Measurements from ENCODE around the gene DEPDC5. TPM values are rescaled to one million over a fixed set of nuclear protein-coding genes. Genes with fewer than 3 reads are reported as not detected.

The DEPDC5 gene
- total RNA-seq, 2 donors from 2014 or later = 31.9 to 43.2 TPM

DNA sequence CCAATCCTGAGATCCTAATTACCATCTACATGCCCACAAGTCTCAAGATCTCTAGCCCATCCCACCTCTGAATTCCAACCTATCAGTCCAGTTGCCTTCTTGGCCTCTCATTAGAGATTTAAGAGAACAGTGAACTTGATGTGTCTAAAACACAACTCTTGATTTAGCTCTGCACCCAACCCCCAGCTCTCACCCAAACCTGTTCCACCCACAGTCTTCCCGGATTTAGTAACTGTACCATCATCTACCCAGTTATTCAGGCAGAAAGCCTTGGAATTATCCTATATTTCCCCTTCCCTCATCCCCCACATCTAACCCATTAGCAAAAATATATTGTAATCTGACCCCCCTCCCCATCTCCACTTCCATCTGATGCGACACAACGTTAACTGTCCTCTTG is 166.5 kb downstream of the DEPDC5 start:
- no peaks in the 10 kb centered on the region for H3K9me3 Mint-ChIP-seq
- 90 to 100% methylated on average over 2 to 3 of the region's 3 CpGs for WGBS, 2 experiments (ENCODE audit: insufficient coverage in 1 of 2, insufficient read length in 1 of 2)
- peaks cover 9% of the 10 kb centered on the region for H3K4me1 Mint-ChIP-seq
- no peak for DNase-seq
- no peaks in the 10 kb centered on the region for H3K36me3 Mint-ChIP-seq (ENCODE audit: low read depth)
- H3K27me3 ChIP-seq (ENCODE audit: control insufficient read depth, insufficient read depth, low read length, poor library complexity, severe bottlenecking) = no peaks in the 10 kb centered on the region
- peaks cover 5% of the 10 kb centered on the region for H3K4me1 ChIP-seq (ENCODE audit: control insufficient read depth, insufficient read depth, low read length)
- no peaks in the 10 kb centered on the region for H3K9me3 ChIP-seq (ENCODE audit: control insufficient read depth, low read length)
- H3K27ac ChIP-seq (ENCODE audit: low read depth, low read length) = no peak overlapping the region
- H3K4me3 ChIP-seq (ENCODE audit: low read length) = no peak overlapping the region
- TF ChIP-seq, protein P1, sequence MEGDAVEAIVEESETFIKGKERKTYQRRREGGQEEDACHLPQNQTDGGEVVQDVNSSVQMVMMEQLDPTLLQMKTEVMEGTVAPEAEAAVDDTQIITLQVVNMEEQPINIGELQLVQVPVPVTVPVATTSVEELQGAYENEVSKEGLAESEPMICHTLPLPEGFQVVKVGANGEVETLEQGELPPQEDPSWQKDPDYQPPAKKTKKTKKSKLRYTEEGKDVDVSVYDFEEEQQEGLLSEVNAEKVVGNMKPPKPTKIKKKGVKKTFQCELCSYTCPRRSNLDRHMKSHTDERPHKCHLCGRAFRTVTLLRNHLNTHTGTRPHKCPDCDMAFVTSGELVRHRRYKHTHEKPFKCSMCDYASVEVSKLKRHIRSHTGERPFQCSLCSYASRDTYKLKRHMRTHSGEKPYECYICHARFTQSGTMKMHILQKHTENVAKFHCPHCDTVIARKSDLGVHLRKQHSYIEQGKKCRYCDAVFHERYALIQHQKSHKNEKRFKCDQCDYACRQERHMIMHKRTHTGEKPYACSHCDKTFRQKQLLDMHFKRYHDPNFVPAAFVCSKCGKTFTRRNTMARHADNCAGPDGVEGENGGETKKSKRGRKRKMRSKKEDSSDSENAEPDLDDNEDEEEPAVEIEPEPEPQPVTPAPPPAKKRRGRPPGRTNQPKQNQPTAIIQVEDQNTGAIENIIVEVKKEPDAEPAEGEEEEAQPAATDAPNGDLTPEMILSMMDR (conservative IDR thresholded peaks at IDR 0.05) = no peak
- H3K27ac Mint-ChIP-seq = no peak overlapping the region
- no peaks in the 10 kb centered on the region for H3K36me3 ChIP-seq (ENCODE audit: control insufficient read depth, insufficient read depth, low read length)
- no peak overlapping the region for H3K4me3 Mint-ChIP-seq
- no peak overlapping the region for H3K9ac ChIP-seq (ENCODE audit: extremely low read depth, low read length, poor library complexity, severe bottlenecking)
- no peaks in the 10 kb centered on the region for H3K27me3 Mint-ChIP-seq (ENCODE audit: insufficient read depth)

DNA sequence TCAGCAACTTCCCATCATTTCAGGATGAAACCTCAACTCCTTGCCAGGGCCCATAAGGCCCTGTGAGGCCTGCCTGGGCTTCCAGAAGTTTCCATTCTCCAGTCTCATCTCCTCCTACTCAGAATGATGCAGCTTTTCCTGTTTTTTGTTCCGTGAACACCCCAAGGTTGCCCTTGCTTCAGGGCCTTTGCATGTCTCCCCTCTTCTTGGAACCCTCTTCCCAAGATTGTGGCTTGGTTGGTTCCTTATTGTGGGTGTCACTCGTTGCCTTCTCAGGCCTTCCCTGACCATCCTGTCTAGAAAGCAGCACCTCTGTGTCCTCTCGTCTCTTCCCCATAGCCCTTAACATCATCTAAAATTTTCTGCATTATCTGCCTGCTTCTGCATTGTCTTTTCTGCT is 167.3 kb downstream of the DEPDC5 start:
- Mint-ChIP-seq H3K27me3 (ENCODE audit: insufficient read depth) (no peaks in the 10 kb centered on the region), H3K36me3 (ENCODE audit: low read depth) (no peaks in the 10 kb centered on the region)
- WGBS, 2 experiments (ENCODE audit: insufficient coverage in 1 of 2, insufficient read length in 1 of 2) = 91 to 94% methylated on average over 3 of the region's 3 CpGs

DNA sequence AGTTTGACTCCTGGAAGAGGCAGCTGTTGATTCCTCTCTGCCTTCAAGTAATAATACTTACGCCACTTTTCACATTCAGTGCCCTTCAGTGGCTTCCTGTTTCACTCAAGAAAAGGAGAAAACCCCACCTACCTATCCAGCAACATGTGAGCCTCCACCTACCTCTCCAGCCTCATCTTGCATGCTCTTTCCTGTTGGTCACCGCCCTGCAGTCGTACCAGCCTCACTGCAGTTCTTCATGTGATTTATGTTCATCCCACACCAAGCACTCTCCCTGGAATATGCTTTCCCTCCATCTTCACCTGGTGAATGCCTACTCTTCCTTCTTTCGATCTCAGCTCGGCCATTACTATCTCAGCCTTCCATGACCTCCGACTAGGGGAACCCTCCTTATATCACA is 168.7 kb downstream of the DEPDC5 start:
- Mint-ChIP-seq H3K27ac (no peak overlapping the region), H3K9me3 (no peaks in the 10 kb centered on the region), H3K4me3 (no peak overlapping the region), H3K27me3 (ENCODE audit: insufficient read depth) (no peaks in the 10 kb centered on the region), H3K4me1 (no peaks in the 10 kb centered on the region), H3K36me3 (ENCODE audit: low read depth) (no peaks in the 10 kb centered on the region)
- Histone ChIP-seq H3K27me3 (ENCODE audit: control insufficient read depth, insufficient read depth, low read length, poor library complexity, severe bottlenecking) (no peaks in the 10 kb centered on the region), H3K4me3 (ENCODE audit: low read length) (no peak overlapping the region), H3K36me3 (ENCODE audit: control insufficient read depth, insufficient read depth, low read length) (no peaks in the 10 kb centered on the region), H3K4me1 (ENCODE audit: control insufficient read depth, insufficient read depth, low read length) (no peaks in the 10 kb centered on the region), H3K27ac (ENCODE audit: low read depth, low read length) (no peak overlapping the region), H3K9me3 (ENCODE audit: control insufficient read depth, low read length) (no peaks in the 10 kb centered on the region), H3K9ac (ENCODE audit: extremely low read depth, low read length, poor library complexity, severe bottlenecking) (no peak overlapping the region)
- WGBS, 2 experiments (ENCODE audit: insufficient coverage in 1 of 2, insufficient read length in 1 of 2) = 91 to 94% methylated on average over 6 of the region's 6 CpGs
- no peak for DNase-seq
- TF ChIP-seq, protein P1 (conservative IDR thresholded peaks at IDR 0.05) = no peak

More for the DNA sequence above, 167.3 kb downstream of the DEPDC5 start:
- H3K9me3 Mint-ChIP-seq = no peaks in the 10 kb centered on the region
- no peak overlapping the region for H3K4me3 Mint-ChIP-seq
- H3K36me3 ChIP-seq (ENCODE audit: control insufficient read depth, insufficient read depth, low read length) = no peaks in the 10 kb centered on the region
- no peak for DNase-seq
- H3K4me1 ChIP-seq (ENCODE audit: control insufficient read depth, insufficient read depth, low read length) = no peaks in the 10 kb centered on the region
- H3K27me3 ChIP-seq (ENCODE audit: control insufficient read depth, insufficient read depth, low read length, poor library complexity, severe bottlenecking) = no peaks in the 10 kb centered on the region
- H3K9me3 ChIP-seq (ENCODE audit: control insufficient read depth, low read length) = no peaks in the 10 kb centered on the region
- peaks cover 4% of the 10 kb centered on the region for H3K4me1 Mint-ChIP-seq
- H3K27ac Mint-ChIP-seq = no peak overlapping the region
- TF ChIP-seq, protein P1 (conservative IDR thresholded peaks at IDR 0.05) = no peak
- H3K4me3 ChIP-seq (ENCODE audit: low read length) = no peak overlapping the region
- H3K27ac ChIP-seq (ENCODE audit: low read depth, low read length) = no peak overlapping the region
- H3K9ac ChIP-seq (ENCODE audit: extremely low read depth, low read length, poor library complexity, severe bottlenecking) = no peak overlapping the region
